CD14-positive monocyte (primary cell): ENCODE data around the gene SLIT3. TPM values are rescaled to one million over a fixed set of nuclear protein-coding genes. Genes with fewer than 3 reads are reported as not detected.

Experiments used
- DNase-seq, 3 donors: peaks; one replicate each; pipeline ENCODE4 v3.0.0-alpha.2; 2011 to 2022
- H2AFZ ChIP-seq: 2 replicates; pipeline ENCODE4 v1.6.0; 2012; ENCODE audit warnings: mild to moderate bottlenecking, low read depth, low read length, inconsistent platforms; ENCODE audit not compliant: insufficient read depth, poor library complexity, severe bottlenecking
- H3K27ac ChIP-seq, 2 donors: 1 replicate in 1 of 2; 2 replicates in 1 of 2; pipeline ENCODE4 v1.5.1; 2012 to 2013; ENCODE audit warnings: low read length in 2 of 2, control low read depth in 1 of 2, inconsistent platforms in 1 of 2, low read depth in 1 of 2, mild to moderate bottlenecking in 1 of 2
- H3K27me3 ChIP-seq, 2 donors: one replicate each; pipeline versions ENCODE4 v1.6.0 to v1.6.1; 2011 to 2013; ENCODE audit warnings: low read length in 2 of 2; ENCODE audit not compliant: control insufficient read depth in 2 of 2, insufficient read depth in 2 of 2
- H3K36me3 ChIP-seq, 2 donors: replicated peaks in 1 of 2; 1 replicate in 1 of 2; 2 replicates in 1 of 2; pipeline versions ENCODE4 v1.5.1 to v1.6.1; 2012 to 2013; ENCODE audit warnings: low read length in 2 of 2, control low read depth in 1 of 2, inconsistent platforms in 1 of 2, mild to moderate bottlenecking in 1 of 2; ENCODE audit not compliant: insufficient read depth in 2 of 2, control insufficient read depth in 1 of 2
- H3K4me1 ChIP-seq, 2 donors: 1 replicate in 1 of 2; 2 replicates in 1 of 2; pipeline versions ENCODE4 v1.5.1 to v1.6.1; 2012 to 2013; ENCODE audit warnings: low read length in 2 of 2, control low read depth in 1 of 2, inconsistent platforms in 1 of 2, mild to moderate bottlenecking in 1 of 2, moderate library complexity in 1 of 2; ENCODE audit not compliant: insufficient read depth in 2 of 2, control insufficient read depth in 1 of 2
- H3K4me2 ChIP-seq: replicated peaks from 2 replicates; pipeline ENCODE3; 2012; ENCODE audit warnings: low read length, moderate library complexity, mild to moderate bottlenecking; ENCODE audit not compliant: poor library complexity, severe bottlenecking; ENCODE audit errors: extremely low read depth
- H3K4me3 ChIP-seq, 3 experiments: fragments of 200-600 bp in 1 of 3; sonication (generic) in 1 of 3; replicated peaks in 1 of 3; 1 replicate in 2 of 3; 2 replicates in 1 of 3; pipeline ENCODE4 v1.5.1; 2011 to 2013; ENCODE audit warnings: low read length in 3 of 3, mild to moderate bottlenecking in 3 of 3, control low read depth in 2 of 3, low read depth in 2 of 3, inconsistent platforms in 1 of 3, moderate library complexity in 1 of 3
- H3K79me2 ChIP-seq: 2 replicates; pipeline ENCODE4 v1.6.0; 2012; ENCODE audit warnings: mild to moderate bottlenecking, control low read depth, inconsistent platforms, low read length, moderate library complexity; ENCODE audit not compliant: insufficient read depth
- H3K9ac ChIP-seq: 2 replicates; pipeline ENCODE4 v1.6.0; 2017; ENCODE audit warnings: low read length, mild to moderate bottlenecking; ENCODE audit not compliant: insufficient read depth, poor library complexity, severe bottlenecking
- H3K9me3 ChIP-seq, 2 donors: replicated peaks in 1 of 2; 1 replicate in 1 of 2; 2 replicates in 1 of 2; pipeline versions ENCODE4 v1.5.1 to v1.6.1; 2012 to 2013; ENCODE audit warnings: low read length in 2 of 2, control low read depth in 1 of 2; ENCODE audit not compliant: control insufficient read depth in 1 of 2, insufficient read depth in 1 of 2
- H4K20me1 ChIP-seq: 2 replicates; pipeline ENCODE4 v1.6.0; 2012; ENCODE audit warnings: mild to moderate bottlenecking, low read length, control low read depth, moderate library complexity; ENCODE audit not compliant: insufficient read depth
- H3K27ac Mint-ChIP-seq, 7 donors: one replicate each; pipeline ENCODE4 v1.8.0; 2020; ENCODE audit warnings: mild to moderate bottlenecking in 7 of 7, mixed read lengths in 7 of 7, moderate library complexity in 6 of 7, inconsistent platforms in 2 of 7
- H3K27me3 Mint-ChIP-seq, 3 donors: one replicate each; pipeline ENCODE4 v1.8.0; 2021 to 2022; ENCODE audit warnings: low read depth in 3 of 3, mild to moderate bottlenecking in 3 of 3, mixed read lengths in 3 of 3, moderate library complexity in 3 of 3, inconsistent platforms in 1 of 3
- H3K36me3 Mint-ChIP-seq, 2 donors: one replicate each; pipeline ENCODE4 v1.8.0; 2020; ENCODE audit warnings: mixed read lengths in 2 of 2, inconsistent platforms in 1 of 2, mild to moderate bottlenecking in 1 of 2
- H3K4me1 Mint-ChIP-seq: one replicate; pipeline ENCODE4 v1.8.0; 2020; ENCODE audit warnings: mild to moderate bottlenecking, mixed read lengths
- H3K4me3 Mint-ChIP-seq, 2 donors: one replicate each; pipeline ENCODE4 v1.8.0; 2020; ENCODE audit warnings: mild to moderate bottlenecking in 2 of 2, mixed read lengths in 2 of 2, moderate library complexity in 1 of 2
- H3K9me3 Mint-ChIP-seq, 7 donors: one replicate each; pipeline ENCODE4 v1.8.0; 2020 to 2022; ENCODE audit warnings: mixed read lengths in 7 of 7, mild to moderate bottlenecking in 6 of 7, moderate library complexity in 6 of 7, inconsistent platforms in 2 of 7
- WGBS: methylation state at CpG from one replicate; pipeline ENCODE4 v1.1.5; 2013; ENCODE audit warnings: missing lambda C conversion rate; ENCODE audit not compliant: insufficient coverage; 5-methylcytosine and 5-hydroxymethylcytosine counted together
- intact Hi-C, 2 donors: fragments of 100-400 bp; cut with micrococcal nuclease; formaldehyde crosslinking; loops; one replicate each; pipeline versions ENCODE4 v1.15.0 to v1.15.1; 2023
- polyA plus RNA-seq, 3 donors: library from polyadenylated mRNA; depleted of rRNA in 1 of 3; unstranded in 2 of 3; stranded (reverse) in 1 of 3; fragments of 300-500 nt in 2 of 3; fragments of >200 nt in 1 of 3; fragmentation: Illumina TruSeq in 2 of 3; gene quantifications; 1 replicate in 2 of 3; 2 replicates in 1 of 3; pipeline ENCODE4 v1.2.3, GENCODE V29; 2012 to 2021
- TF ChIP-seq, protein P1 (sequence below): fragments of 200-600 bp; IDR thresholded peaks from one replicate; pipeline ENCODE4 v1.8.0; 2022; ENCODE audit warnings: antibody characterized with exemption, mild to moderate bottlenecking

Gene SLIT3
- polyA plus RNA-seq, 3 donors: not detected

- Histone ChIP-seq H3K27ac (no peak overlapping the region), H3K9ac (no peak overlapping the region), H3K79me2 (no peaks in the 10 kb centered on the region), H2AFZ (no peak overlapping the region), H3K36me3 (no peaks in the 10 kb centered on the region), H3K4me3 (no peak overlapping the region), H3K9me3 (no peaks in the 10 kb centered on the region), H3K27me3 (no peaks in the 10 kb centered on the region), H3K4me1 (no peaks in the 10 kb centered on the region), H3K4me2 (no peak overlapping the region), H4K20me1 (no peaks in the 10 kb centered on the region)
- Mint-ChIP-seq H3K27me3 (peaks cover 1 to 4% (median 3%) of the 10 kb centered on the region in 3 donors), H3K4me3 (no peak overlapping the region), H3K9me3 (no peaks in the 10 kb centered on the region), H3K36me3 (no peaks in the 10 kb centered on the region), H3K4me1 (no peaks in the 10 kb centered on the region), H3K27ac (no peak overlapping the region)
- WGBS: 91% methylated on average over 3 of the region's 4 CpGs
- TF ChIP-seq, protein P1, sequence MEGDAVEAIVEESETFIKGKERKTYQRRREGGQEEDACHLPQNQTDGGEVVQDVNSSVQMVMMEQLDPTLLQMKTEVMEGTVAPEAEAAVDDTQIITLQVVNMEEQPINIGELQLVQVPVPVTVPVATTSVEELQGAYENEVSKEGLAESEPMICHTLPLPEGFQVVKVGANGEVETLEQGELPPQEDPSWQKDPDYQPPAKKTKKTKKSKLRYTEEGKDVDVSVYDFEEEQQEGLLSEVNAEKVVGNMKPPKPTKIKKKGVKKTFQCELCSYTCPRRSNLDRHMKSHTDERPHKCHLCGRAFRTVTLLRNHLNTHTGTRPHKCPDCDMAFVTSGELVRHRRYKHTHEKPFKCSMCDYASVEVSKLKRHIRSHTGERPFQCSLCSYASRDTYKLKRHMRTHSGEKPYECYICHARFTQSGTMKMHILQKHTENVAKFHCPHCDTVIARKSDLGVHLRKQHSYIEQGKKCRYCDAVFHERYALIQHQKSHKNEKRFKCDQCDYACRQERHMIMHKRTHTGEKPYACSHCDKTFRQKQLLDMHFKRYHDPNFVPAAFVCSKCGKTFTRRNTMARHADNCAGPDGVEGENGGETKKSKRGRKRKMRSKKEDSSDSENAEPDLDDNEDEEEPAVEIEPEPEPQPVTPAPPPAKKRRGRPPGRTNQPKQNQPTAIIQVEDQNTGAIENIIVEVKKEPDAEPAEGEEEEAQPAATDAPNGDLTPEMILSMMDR: no peak
- DNase-seq: no peak
- intact Hi-C loops: no loop called here
These were observed 631.8 kb downstream of the SLIT3 start for GRCh38 chr5:168669156-168669555.

DNA sequence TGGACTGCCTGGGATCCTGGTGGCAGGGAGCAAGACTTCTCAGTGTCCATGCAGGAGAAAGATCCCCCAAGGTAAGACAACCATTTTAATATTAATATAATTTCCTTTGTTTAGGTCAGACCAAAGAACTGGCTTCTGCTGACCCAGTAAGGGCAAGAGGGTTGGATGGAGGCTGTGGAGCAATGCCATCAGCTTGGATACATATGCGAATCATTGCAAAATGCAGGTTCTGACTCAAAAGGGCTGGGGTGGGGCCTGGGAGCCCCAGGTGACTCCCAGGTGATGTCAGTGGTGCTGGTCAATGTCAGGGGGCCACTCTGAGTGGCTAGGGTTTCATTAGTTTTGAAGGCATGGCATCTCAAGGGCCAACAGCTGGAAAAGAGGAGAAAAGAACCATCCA, 632.9 kb downstream of the SLIT3 start:
- Histone ChIP-seq H3K4me2 (no peak overlapping the region), H3K27me3 (no peaks in the 10 kb centered on the region), H3K36me3 (no peaks in the 10 kb centered on the region), H3K4me1 (no peaks in the 10 kb centered on the region), H3K9ac (no peak overlapping the region), H4K20me1 (no peaks in the 10 kb centered on the region), H2AFZ (no peak overlapping the region), H3K4me3 (no peak overlapping the region), H3K27ac (no peak overlapping the region), H3K9me3 (no peaks in the 10 kb centered on the region), H3K79me2 (no peaks in the 10 kb centered on the region)
- H3K4me1 Mint-ChIP-seq: no peaks in the 10 kb centered on the region
- DNase-seq: no peak
- H3K4me3 Mint-ChIP-seq: no peak overlapping the region
- H3K36me3 Mint-ChIP-seq: no peaks in the 10 kb centered on the region
- peaks cover 1 to 5% (median 3%) of the 10 kb centered on the region in 3 donors for H3K27me3 Mint-ChIP-seq
- TF ChIP-seq, protein P1: no peak
- no peaks in the 10 kb centered on the region for H3K9me3 Mint-ChIP-seq
- intact Hi-C loops: no loop called here
- no peak overlapping the region for H3K27ac Mint-ChIP-seq
- WGBS: 100% methylated on average over 1 of the region's 1 CpG
